Measurements from ENCODE around the gene TCEANC.
"Not testable (repeated sequence)": the region's sequence is repeated elsewhere in the genome, so short reads cannot be mapped to it uniquely, and the experiment has no call there.

The TCEANC gene, protein sequence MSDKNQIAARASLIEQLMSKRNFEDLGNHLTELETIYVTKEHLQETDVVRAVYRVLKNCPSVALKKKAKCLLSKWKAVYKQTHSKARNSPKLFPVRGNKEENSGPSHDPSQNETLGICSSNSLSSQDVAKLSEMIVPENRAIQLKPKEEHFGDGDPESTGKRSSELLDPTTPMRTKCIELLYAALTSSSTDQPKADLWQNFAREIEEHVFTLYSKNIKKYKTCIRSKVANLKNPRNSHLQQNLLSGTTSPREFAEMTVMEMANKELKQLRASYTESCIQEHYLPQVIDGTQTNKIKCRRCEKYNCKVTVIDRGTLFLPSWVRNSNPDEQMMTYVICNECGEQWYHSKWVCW

DNA sequence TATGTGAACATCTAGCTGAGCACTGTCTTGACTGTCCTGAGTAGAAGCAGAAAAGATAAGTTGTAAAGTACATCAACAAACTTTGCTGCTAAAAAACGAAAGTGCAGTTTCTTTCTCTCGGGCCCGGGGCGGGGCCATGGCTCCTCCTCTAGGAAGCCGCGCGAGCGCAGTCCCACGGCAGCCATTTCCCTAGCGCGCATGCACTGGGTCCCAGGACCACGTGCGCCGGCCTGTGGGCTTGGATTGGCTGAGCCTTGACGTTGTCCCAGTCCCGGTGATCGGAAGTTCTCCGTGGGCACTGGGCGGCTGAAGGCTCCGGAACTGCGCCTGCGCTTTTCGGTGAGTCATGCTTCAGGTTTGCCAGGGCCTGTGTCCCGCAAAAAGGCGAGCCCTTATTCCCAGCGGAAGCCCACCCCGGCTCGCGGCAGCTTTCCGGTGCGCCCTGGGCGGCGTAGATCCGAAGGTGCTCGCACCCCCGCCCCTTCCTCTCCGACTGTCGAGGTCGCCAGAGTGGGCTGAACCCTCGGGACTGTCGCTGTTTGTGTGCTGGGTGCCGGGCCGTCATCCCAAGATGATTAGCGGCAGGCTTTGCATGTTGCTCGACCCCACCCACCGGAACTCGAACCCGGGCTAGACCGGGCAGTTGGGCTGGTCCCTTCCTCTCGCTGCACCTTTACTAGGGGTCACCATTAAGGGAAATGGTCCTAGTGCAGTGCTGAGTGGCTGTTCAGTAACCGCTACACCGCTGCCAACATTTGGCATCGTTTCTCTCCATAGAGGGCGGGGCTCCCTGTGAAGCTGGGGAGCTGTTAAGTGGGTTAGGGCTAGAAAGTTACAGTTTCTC lies at the start of gene TCEANC:
Gene TCEANC, plus strand, starts transcription at position 292 of the 844 bp plus-strand sequence. CDS start 9,368 bp downstream, outside the sequence.
- peak; percentile 91 for DNase-seq (ENCODE audit: low spot score)

DNA sequence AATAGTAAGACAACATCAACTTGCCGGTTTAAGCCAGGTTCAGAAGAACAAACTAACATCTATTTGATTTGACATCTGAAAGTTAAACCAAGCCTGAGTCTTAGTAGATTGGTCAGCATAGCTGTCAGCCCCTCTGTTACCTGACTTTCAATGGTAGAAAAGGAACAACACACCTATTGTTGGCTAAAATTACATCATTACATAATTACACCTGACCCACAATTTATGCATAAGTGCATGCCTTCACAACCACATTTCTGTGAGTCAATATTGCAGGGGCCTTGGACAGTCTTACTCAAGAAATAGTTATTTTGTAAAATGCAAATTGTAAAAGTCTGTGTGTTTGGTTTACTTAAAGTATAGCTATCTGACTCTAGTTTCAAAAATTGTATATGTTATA lies 47.3 kb upstream of the TCEANC start:
- DNase-seq (ENCODE audit: low spot score) = no peak

DNA sequence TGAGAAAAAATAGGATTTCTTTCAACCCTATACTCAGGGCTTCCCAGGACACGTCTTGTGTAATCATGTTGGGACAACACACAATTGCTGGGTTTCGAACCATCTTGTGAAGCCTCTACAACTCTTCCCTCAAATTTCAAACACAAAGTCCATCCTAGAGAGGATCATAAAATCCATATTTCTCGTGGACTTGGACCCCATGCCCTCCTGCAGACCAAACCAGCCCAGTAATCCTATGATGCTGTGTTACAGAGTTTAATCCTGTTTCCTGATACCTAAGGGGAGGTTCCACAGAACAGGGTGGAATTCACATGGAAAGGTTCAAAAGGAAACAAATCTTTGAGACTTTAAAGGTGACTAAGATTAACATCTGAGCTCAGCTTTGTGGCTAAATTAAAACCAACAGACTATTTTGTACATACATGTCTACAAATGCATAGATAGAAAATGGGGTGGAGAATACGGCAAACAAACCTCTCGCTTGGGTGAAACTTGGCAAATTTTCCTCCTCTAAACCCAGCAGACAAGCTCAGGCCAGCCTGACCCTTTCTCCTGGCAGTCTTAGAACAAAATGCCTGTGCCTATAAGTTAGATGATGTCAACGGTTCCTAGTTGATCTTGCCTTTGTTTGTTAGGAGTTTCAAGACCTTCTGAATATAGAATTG lies 45.5 kb upstream of the TCEANC start:
- no peak for DNase-seq (ENCODE audit: low spot score)

DNA sequence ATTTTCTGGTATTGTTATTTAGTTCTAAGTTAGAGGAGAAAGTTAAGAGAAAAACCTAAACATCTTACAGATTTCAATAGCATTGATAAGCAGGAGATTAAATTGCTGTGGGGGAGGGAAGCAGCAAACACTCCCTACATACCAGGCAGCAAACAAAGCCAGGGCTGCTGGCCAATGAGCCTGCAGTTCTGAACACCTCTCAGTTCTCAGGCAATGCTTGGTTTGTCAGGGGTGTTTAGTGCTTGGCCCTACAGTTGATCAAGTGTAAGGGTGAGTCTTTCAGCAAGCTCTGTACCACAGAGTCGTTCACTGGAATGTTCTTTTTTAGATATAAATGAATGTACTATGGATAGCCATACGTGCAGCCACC lies 45.0 kb upstream of the TCEANC start:
- no peak for DNase-seq (ENCODE audit: low spot score)

DNA sequence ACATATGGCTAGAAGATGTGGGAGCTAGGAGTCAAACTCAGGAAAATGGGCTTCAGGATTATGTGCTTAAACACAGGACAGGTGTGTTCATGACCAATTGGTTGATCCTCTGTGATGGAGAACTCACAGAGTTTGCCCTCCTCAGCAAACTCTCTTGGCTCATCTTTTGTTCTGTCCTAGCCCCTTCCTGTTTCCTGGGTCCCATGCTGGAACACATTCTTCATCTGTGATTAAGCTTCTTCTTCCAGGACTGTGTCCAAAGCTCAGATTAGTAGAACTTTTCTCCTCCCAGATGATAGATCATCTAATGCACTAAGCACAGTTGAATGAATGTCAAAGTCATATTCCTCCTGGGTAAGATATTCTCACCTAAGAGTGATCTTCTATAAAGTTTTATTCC lies 38.8 kb upstream of the TCEANC start:
- no peak for DNase-seq (ENCODE audit: low spot score)

DNA sequence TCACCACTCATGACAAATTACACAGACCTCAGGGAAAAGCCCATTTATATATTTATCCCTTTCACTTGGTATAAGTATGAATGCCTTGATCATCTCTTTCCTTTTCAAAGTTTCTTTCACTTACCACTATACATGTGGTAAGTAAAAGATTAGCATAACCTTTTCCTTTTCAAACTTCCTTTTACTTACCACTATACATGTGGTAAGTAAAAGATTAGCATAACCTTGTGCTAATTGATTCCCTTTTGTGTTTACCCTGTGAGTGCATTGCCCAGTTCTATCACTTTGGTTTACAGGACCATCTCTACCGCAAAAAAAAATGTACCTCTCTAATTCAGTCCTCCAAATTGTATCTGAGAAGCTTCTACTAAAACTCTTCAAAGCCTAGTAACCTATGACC lies 32.7 kb upstream of the TCEANC start:
- DNase-seq (ENCODE audit: low spot score) = no peak

DNA sequence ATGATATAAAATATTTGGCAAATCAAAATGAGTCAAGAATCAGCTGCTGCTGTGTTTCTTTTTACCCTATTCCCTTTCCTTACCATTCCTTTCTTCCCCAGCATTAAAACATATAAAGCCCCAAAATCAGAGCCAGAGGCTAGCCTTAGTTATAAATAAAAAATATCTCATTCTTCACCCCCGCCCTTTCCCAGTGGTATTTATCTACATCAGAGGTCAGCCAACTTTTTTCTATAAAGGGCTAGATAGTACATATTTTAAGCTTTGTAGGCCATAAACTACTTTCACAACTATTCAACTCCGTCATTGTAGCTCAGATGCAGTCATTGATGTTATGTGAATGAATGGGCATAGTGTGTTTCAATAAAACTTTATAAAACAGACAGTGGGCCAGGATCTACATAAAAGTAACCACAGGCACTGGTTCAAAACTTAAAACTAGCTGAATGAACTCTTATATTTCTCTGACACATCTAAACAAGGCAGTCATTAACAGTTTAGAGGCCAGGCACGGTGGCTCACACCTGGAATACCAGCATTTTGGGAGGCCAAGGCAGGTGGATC lies 30.5 kb upstream of the TCEANC start:
- no peak for DNase-seq (ENCODE audit: low spot score)

DNA sequence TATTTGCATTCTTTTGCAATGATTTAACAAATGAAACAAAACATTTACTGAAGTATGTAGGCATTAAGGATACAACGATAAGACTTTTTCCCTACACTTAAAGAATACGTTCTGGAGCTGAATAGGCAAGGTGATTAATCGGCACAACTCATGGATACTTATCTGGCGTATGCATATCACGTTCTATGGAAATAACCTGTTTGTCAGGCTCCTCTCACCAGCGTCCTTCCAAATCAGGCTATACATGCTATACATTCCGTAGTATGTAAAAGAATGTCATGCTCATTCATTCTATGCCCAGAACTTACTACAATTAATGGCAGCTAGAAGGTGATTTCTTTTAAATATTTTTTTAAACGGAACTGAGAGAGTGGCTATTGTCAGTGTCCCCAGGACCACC lies 25.6 kb upstream of the TCEANC start:
- no peak for DNase-seq (ENCODE audit: low spot score)

DNA sequence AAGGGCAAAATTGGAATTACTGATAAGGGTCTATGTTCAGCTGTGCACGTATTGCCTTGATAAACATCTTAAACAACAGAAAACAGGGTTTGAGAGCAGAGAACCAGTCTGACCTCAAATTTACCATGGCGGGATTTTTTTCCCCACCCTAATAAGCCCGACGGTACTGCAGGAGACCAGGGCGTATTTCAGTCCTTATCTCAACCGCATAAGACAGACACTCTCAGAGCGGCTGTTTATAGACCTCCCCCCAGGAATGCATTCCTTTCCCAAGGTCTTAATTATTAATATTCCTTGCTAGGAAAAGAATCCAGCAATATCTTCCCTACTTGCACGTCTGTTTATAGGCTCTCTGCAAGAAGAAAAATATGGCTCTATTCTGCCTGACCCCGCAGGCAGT lies 15.7 kb upstream of the TCEANC start:
- DNase-seq (ENCODE audit: low spot score) = not testable (repeated sequence)

DNA sequence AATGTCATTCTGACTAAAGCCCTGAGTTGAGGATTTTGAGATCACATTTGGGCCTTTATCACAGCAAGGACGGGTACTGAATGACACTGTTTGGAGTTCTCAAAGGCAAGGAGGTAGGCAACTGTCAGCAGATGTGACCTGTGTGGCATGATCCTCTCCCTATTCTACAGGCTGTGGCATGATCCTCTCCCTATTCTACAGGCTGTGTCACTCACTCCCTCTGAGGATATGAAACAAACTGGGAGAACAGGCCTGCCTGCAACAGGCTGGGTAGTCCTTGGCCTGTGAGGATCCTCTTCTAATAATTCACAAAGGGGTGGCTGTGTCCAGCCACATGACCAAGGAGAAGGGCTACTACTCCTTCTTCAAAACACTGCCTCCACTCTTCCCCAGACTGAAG lies 14.9 kb upstream of the TCEANC start:
- DNase-seq (ENCODE audit: low spot score) = no peak

DNA sequence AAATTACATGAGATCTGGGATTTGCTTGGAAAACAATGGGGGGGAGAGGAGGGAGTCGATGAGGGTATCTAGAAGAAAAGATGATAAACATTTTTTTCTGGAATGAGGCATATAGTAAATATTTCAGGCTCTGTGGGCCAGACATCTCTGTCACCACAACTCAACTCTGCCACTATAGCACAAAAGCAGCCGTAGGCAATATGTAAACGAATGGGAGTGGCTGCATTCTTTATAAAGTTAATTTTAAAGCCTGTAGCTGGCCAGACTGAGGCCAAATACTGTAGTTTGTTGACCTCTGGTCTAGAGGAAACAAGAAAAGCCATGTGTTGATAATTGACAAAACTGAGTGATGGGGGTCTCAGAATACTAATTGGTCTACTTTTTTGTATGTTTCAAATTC lies 14.1 kb upstream of the TCEANC start:
- no peak for DNase-seq (ENCODE audit: low spot score)

DNA sequence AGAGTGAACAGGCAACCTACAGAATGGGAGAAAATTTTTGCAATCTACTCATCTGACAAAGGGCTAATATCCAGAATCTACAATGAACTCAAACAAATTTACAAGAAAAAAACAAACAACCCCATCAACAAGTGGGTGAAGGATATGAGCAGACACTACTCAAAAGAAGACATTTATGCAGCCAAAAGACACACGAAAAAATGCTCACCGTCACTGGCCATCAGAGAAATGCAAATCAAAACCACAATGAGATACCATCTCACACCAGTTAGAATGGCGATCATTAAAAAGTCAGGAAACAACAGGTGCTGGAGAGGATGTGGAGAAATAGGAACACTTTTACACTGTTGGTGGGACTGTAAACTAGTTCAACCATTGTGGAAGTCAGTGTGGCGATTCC lies 11.3 kb upstream of the TCEANC start:
- DNase-seq (ENCODE audit: low spot score) = not testable (repeated sequence)

DNA sequence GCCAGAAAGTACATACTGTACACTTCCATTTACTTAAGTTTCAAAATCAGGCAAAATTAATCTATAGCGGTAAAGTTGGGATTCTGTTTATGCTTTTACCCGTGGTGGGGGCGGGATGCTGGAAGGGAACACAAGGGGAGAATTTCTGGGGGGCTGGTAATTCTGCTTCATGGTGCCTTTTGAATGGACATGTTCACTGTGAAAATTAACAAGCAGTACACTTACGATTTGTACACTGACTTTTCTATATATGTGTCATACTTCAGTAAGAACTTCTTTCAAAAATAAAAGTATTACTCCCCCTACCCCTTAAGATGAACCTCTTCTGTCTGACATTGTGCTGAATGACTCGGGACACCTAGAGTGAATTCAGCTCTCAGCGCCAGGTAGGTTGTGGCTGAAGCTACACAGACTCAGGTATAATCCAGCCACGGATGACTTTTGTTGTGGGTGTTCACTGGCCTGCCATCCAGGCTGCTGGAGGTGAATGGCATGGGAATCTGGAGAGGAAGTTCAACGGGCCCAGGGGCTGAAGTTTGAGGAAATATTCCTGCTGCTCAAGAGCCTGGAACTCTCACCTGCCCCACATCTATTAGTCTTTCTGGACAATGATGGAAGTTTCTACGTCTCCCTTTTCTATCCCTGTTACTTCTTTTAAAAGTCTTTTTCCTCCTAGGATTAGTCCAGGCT lies 7.3 kb upstream of the TCEANC start:
- no peak for DNase-seq (ENCODE audit: low spot score)

DNA sequence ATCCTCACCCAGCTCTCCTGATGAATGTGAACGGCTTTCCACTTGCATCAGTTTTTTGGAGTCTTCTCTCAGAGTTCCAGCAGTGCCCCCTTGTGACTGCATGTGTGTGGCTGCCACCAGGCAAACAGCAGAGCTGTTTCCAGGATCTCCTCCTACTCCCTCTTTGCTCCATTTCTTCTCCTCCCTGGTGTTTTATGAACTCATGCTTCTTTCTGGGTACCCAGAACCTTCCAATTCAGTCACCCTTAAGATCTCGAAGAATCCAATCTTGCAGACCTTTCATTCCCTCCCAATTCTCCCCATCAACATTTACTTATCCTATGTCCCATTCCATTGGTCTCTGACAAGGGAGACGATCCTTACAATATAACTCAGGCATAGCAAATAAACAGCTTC lies 6.8 kb upstream of the TCEANC start:
- peak; percentile 45 for DNase-seq (ENCODE audit: low spot score)

DNA sequence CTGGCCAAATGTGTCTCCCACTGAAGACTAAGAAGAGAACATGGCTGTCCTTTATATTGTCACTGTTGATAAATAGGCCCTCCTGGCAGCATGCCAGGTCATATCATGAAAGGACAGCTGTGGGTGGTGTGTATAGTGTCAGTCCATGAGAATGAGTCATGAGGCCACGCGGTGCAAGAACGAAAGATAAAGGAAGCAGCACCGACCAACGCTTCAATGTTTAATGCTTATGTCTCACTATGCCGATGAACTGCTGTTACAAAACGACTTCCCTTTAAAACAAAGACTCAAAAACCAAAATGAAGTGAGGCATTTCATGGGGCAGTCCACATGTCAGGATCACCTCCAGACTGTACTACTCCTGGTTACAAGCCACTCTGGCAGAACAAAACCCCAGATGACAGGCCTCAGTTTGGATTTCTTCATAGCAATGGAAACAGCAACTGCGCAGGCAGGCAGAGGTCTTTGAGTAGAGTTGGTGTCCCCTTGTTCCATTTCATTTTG lies 5.2 kb upstream of the TCEANC start:
- no peak for DNase-seq (ENCODE audit: low spot score)

DNA sequence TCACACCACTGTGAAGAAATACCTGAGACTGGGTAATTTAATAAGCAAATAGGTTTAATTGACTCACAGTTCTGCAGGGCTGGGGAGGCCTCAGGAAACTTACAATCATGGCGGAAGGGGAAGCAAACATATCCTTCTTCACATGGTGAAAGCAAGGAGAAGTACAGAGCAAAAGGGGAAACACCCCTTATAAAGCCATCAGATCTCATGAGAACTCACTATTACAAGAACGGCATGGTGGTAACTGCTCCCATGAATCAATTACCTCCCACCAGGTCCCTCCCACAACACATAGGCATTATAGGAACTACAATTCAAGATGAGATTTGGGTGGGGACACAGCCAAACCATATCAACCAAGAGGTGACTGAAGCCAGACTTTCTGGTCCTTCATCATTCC lies 4.6 kb upstream of the TCEANC start:
- DNase-seq (ENCODE audit: low spot score) = not testable (repeated sequence)

DNA sequence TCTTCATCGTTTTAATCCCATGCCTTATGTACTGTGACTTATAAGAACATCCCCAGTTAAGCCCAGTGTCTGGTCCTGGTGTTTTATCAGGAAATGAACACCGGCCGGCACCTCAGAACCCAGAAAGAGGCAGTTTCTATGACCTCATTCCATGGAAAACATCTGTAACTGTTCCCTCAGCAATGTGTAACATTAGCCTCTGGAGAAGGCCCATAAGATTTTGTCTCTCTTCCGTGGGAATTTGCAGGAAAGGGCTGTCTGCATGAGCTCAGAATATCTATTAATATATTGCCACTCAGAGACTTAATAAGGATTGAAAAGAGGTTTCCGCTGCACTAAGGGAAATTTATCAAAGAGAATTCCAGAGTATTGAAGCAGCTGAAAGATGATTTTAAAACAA lies 3.1 kb upstream of the TCEANC start:
- no peak for DNase-seq (ENCODE audit: low spot score)

DNA sequence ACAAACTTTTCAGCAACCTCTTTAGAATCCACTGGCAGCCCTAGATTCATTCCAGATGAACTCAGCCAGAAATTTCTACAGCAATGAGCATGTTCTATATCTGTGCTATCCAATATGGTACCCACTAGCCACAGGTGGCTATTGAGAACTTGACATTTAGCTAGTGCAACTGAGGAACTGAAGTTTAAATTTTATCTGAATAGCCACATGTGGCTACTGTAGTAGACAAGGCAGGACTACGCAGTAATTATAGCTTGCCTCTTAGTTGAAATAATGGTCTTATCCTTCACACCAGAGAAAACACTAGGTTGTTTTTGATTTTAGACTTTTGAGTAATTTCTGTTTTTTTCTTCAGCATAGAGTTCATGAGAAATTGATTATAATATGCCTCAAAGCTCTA lies 2.6 kb upstream of the TCEANC start:
- no peak for DNase-seq (ENCODE audit: low spot score)

DNA sequence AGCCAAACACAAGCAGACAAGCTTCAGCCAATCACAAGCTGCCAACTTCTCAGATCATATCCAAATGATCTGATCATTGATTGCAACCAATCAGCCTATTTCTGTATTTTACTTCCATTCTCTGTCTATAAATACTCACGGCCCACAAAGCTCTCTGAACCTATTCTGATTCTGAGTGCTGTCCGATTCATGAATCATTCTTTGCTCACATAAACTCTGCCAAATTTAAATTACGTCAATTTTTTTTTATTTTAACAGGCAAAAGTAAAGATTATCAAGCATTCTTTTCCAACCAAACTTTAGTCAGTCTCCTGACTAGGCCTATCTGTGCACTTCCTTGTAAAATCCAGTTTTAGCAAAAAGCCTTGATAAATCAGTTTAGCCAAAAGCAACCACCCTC lies 1.8 kb upstream of the TCEANC start:
- no peak for DNase-seq (ENCODE audit: low spot score)

DNA sequence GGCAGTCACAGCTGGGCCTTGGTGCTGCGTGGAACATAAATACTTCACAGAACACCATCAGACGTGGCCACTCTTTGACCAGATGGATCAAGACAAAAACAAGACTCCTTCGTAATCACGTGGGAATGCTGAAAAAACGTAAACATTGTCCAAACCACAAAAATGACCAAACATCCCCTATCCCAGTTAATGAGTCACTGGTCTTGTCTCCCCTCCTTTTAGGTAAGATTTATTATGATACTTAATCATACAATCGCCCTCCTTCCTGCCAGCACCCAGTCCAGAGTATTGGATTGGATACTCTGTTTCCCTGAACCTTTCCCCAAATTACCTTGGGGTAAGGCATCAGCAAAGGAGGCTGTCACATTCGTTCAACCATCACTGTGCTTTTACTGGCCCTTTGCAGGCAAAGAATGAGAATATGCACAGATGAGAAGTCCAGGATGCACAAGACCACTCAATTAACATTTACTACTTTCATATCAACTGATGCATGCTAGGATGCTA lies 601 bp upstream of the TCEANC start:
- DNase-seq (ENCODE audit: low spot score) = no peak

DNA sequence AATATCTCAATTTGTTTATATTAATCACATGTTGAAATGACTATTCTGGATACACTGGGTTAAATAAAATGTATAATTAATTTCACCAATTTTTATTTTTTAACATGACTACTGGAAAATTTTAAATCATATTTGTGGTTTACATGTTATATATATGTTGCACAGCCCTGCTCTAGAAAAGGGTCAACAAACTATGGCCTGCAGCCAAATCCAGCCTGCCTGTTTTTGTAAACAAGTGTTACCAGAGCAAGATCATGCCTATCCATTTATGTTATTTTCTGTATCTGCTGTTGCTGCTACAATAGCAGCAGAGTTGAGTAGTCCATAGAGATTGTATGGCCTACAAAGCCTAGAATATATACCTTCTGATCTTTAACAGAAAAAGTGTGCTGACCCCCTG lies 1.2 kb downstream of the TCEANC start:
- no peak for DNase-seq (ENCODE audit: low spot score)

DNA sequence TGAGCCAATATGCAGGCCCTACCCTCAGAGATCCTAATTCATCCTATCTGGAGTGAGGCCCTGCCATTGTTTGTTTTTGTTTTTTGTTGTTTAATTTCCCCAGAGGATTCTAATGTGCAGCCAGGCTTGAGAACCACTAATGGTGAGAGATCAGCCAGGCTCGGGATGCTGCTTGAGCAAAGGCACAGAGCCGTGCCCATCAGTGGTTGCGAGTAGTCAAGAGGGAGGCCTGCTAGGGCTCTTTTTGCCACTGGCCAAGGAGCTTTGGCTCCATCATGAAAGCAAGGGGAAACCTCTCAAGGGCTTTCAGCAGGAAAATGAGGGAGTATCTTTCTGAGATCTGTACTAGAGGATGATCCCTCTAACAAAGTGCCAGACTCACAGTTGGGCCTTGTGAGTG lies 2.7 kb downstream of the TCEANC start:
- no peak for DNase-seq (ENCODE audit: low spot score)
